PC-3 (cell line): ENCODE measurements around the gene HFM1. TPM values are rescaled to one million over a fixed set of nuclear protein-coding genes. Genes with fewer than 3 reads are reported as not detected.

Experiments
- ATAC-seq: fragments of 200-7000 bp; cut with Tn5 transposase; 2 replicates; pipeline ENCODE4 v1.9.1; 2020; ENCODE audit warnings: mild to moderate bottlenecking, moderate library complexity
- BruUV-seq: library from RNA; stranded (reverse); fragments of 400-500 nt; replicated peaks from 2 replicates; lab custom pipeline; 2021; lab: Mats Ljungman, UMichigan
- CTCF ChIA-PET: fragments of 300-600 bp; sonication (Branson Sonifier 250); formaldehyde crosslinking; loops from one replicate; lab custom pipeline; 2022; ENCODE audit warnings: antibody characterized with exemption; lab: Charles Lee
- POLR2A ChIA-PET: fragments of 300-600 bp; sonication (Branson Sonifier 250); formaldehyde crosslinking; loops from one replicate; lab custom pipeline; 2022; ENCODE audit warnings: antibody characterized with exemption; ENCODE audit not compliant: unreplicated experiment; lab: Charles Lee
- DNase-seq: peaks from one replicate; pipeline ENCODE4 v3.0.0-alpha.2; 2015
- H2AFZ ChIP-seq: fragments of 300-600 bp; sonication (generic); 2 replicates; pipeline ENCODE4 v1.6.0; 2016; ENCODE audit warnings: antibody characterized with exemption, low read length
- H3F3A ChIP-seq: fragments of 300-600 bp; sonication (generic); one replicate; pipeline ENCODE4 v1.6.0; 2017; ENCODE audit warnings: antibody characterized with exemption, low read length, control low read depth, mild to moderate bottlenecking; ENCODE audit not compliant: unreplicated experiment
- H3K27ac ChIP-seq: fragments of 300-600 bp; sonication (generic); 2 replicates; pipeline ENCODE4 v1.5.1; 2016; ENCODE audit warnings: mild to moderate bottlenecking, low read length
- H3K27me3 ChIP-seq: fragments of 300-600 bp; sonication (generic); 2 replicates; pipeline ENCODE4 v1.6.1; 2016; ENCODE audit warnings: low read length, mixed read lengths
- H3K36me3 ChIP-seq: fragments of 300-600 bp; sonication (generic); 2 replicates; pipeline ENCODE4 v1.6.1; 2016; ENCODE audit warnings: low read depth, mixed run types, low read length, mixed read lengths
- H3K4me1 ChIP-seq: fragments of 300-600 bp; sonication (generic); 2 replicates; pipeline ENCODE4 v1.5.1; 2016; ENCODE audit warnings: low read length; ENCODE audit not compliant: insufficient read depth
- H3K4me2 ChIP-seq: fragments of 300-600 bp; sonication (generic); 2 replicates; pipeline ENCODE4 v1.6.0; 2016; ENCODE audit warnings: low read length
- H3K4me3 ChIP-seq: fragments of 300-600 bp; sonication (generic); 2 replicates; pipeline ENCODE4 v1.5.1; 2016; ENCODE audit warnings: mild to moderate bottlenecking, low read length, mixed read lengths
- H3K79me2 ChIP-seq: fragments of 300-600 bp; sonication (generic); 2 replicates; pipeline ENCODE4 v1.6.1; 2017; ENCODE audit warnings: low read length, mixed read lengths
- H3K9ac ChIP-seq: fragments of 300-600 bp; sonication (generic); 2 replicates; pipeline ENCODE4 v1.6.0; 2016; ENCODE audit warnings: mild to moderate bottlenecking, low read length
- H3K9me2 ChIP-seq: fragments of 300-600 bp; sonication (generic); replicated peaks from 2 replicates; pipeline ENCODE4 v1.6.1; 2016; ENCODE audit warnings: mixed run types, low read length, mixed read lengths
- H3K9me3 ChIP-seq: fragments of 300-600 bp; sonication (generic); 2 replicates; pipeline ENCODE4 v1.6.1; 2016; ENCODE audit warnings: low read length, mixed read lengths
- H4K20me1 ChIP-seq: fragments of 300-600 bp; sonication (generic); 2 replicates; pipeline ENCODE4 v1.6.1; 2016; ENCODE audit warnings: low read length, mixed read lengths
- EZH2 ChIP-seq: fragments of 300-600 bp; sonication (generic); IDR thresholded peaks from one replicate; pipeline ENCODE4 v1.6.1; 2017; ENCODE audit warnings: antibody characterized with exemption, mild to moderate bottlenecking, low read length; ENCODE audit not compliant: unreplicated experiment
- EZH2phosphoT487 ChIP-seq: fragments of 300-600 bp; sonication (generic); IDR thresholded peaks from 2 replicates; pipeline ENCODE4 v1.6.1; 2018; ENCODE audit warnings: mild to moderate bottlenecking, antibody characterized with exemption, low read length, borderline replicate concordance
- intact Hi-C: fragments of 100-400 bp; cut with micrococcal nuclease; formaldehyde crosslinking; loops from 2 replicates; pipeline ENCODE4 v1.9.0; 2023
- total RNA-seq: library from RNA; depleted of rRNA; stranded (reverse); fragments of >200 nt; gene quantifications from 2 replicates; pipeline ENCODE4 v1.2.3, GENCODE V29; 2014
- TF ChIP-seq, protein P1 (sequence below): fragments of 300-600 bp; sonication (generic); conservative IDR thresholded peaks from 2 replicates; pipeline ENCODE4 v1.5.1; 2017; ENCODE audit warnings: antibody characterized with exemption, low read depth, mild to moderate bottlenecking, low read length

HFM1 gene
- total RNA-seq, 1 experiment from 2014 or later = not detected

DNA sequence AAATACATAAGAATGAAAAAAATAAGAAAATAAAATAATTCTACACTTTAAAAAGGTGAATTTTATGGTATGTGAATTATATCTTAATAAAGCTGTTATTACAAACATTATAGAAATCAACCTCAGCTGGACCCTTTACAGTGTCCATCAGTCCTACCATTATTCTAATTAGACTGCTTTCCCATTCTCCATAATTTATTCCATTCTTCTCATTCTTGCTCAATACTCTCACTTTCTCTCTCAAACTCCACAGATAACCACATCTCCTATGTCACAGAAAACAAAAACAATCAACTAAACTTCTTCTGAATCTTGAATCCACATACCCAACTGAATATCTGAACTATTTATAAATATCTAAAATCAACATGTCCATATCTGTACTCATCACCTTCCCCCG lies 11.6 kb downstream of the HFM1 start:
- Histone ChIP-seq H3K4me2 (no peak overlapping the region), H2AFZ (no peak overlapping the region), H3K9ac (no peak overlapping the region), H3K4me1 (no peaks in the 10 kb centered on the region), H3K9me2 (no peaks in the 10 kb centered on the region), H3K27me3 (peaks cover 25% of the 10 kb centered on the region), H3K27ac (no peak overlapping the region), H3K79me2 (no peaks in the 10 kb centered on the region), H3K9me3 (no peaks in the 10 kb centered on the region), H3K36me3 (no peaks in the 10 kb centered on the region), H3K4me3 (no peak overlapping the region), H3F3A (no peaks in the 10 kb centered on the region), H4K20me1 (no peaks in the 10 kb centered on the region)
- BruUV-seq = no TSS peak
- ChIA-PET POLR2A (no interaction called here), CTCF (no interaction called here)
- ATAC-seq (no peak), DNase-seq (no peak)
- intact Hi-C loops = no loop called here
- TF ChIP-seq, protein P1, sequence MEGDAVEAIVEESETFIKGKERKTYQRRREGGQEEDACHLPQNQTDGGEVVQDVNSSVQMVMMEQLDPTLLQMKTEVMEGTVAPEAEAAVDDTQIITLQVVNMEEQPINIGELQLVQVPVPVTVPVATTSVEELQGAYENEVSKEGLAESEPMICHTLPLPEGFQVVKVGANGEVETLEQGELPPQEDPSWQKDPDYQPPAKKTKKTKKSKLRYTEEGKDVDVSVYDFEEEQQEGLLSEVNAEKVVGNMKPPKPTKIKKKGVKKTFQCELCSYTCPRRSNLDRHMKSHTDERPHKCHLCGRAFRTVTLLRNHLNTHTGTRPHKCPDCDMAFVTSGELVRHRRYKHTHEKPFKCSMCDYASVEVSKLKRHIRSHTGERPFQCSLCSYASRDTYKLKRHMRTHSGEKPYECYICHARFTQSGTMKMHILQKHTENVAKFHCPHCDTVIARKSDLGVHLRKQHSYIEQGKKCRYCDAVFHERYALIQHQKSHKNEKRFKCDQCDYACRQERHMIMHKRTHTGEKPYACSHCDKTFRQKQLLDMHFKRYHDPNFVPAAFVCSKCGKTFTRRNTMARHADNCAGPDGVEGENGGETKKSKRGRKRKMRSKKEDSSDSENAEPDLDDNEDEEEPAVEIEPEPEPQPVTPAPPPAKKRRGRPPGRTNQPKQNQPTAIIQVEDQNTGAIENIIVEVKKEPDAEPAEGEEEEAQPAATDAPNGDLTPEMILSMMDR = no peak
- TF ChIP-seq EZH2 (no peak), EZH2phosphoT487 (no peak)

DNA sequence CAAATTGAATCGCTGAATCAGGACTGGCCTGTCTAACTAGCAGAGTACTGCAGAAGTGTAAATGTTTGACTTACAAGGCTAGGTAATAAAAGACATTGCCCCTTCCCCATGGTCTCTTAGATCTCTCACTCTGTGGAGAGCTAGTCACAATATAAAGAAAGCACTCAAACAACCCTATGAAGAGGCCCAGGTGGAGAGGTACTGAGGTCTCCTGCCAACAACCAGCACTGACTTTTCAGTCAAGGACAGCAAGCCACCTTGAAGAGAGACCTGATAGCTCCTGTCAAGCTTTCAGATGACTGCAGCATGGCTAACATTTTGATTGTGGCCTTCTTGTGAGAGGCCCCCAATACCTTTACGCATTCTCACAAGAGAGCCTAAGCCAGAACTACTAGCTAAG lies 18.5 kb downstream of the HFM1 start:
- Histone ChIP-seq H3K9ac (no peak overlapping the region), H2AFZ (no peak overlapping the region), H3K9me2 (no peaks in the 10 kb centered on the region), H3K27ac (no peak overlapping the region), H3K36me3 (no peaks in the 10 kb centered on the region), H3K79me2 (no peaks in the 10 kb centered on the region), H3K9me3 (no peaks in the 10 kb centered on the region), H3K4me2 (no peak overlapping the region), H3K4me1 (no peaks in the 10 kb centered on the region), H3K27me3 (peaks cover 35% of the 10 kb centered on the region), H4K20me1 (no peaks in the 10 kb centered on the region), H3F3A (no peaks in the 10 kb centered on the region), H3K4me3 (no peak overlapping the region)
- intact Hi-C loops = no loop called here
- DNase-seq (no peak), ATAC-seq (no peak)
- TF ChIP-seq, protein P1 = no peak
- TF ChIP-seq EZH2phosphoT487 (no peak), EZH2 (no peak)
- ChIA-PET POLR2A (no interaction called here), CTCF (no interaction called here)
- no TSS peak for BruUV-seq

DNA sequence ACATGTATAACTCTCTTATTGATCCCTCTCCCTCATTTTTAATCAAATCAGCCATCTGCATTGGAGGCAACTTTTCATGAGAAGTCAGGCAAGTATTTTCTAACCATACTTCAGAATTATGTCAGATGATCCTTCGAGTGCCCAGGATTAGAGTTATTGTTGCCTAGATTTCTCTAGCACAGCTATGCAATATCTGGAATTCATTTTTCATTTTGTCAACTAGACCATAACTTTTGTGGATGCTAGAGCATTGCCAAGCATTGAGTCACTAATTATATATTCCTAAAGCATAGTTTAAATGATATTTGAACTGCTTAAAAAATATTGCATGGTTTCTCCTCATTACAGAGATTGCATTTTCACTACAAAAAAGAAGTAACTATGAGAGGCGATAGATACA lies 21.2 kb downstream of the HFM1 start:
- Histone ChIP-seq H3K9me3 (no peaks in the 10 kb centered on the region), H3K36me3 (no peaks in the 10 kb centered on the region), H3F3A (no peaks in the 10 kb centered on the region), H4K20me1 (no peaks in the 10 kb centered on the region), H3K4me1 (no peaks in the 10 kb centered on the region), H3K9me2 (no peaks in the 10 kb centered on the region), H2AFZ (no peak overlapping the region), H3K4me2 (no peak overlapping the region), H3K9ac (no peak overlapping the region), H3K27me3 (peaks cover 40% of the 10 kb centered on the region), H3K27ac (no peak overlapping the region), H3K4me3 (no peak overlapping the region), H3K79me2 (no peaks in the 10 kb centered on the region)
- intact Hi-C loops = no loop called here
- no peak for DNase-seq
- TF ChIP-seq EZH2phosphoT487 (no peak), EZH2 (no peak)
- TF ChIP-seq, protein P1 = no peak
- ChIA-PET POLR2A (interaction anchor here (0.6 kb wide), 1 partner anchor 19 kb away, joined by 7 read pairs; no protein-coding TSS in a partner anchor), CTCF (no interaction called here)
- ATAC-seq = no peak
- BruUV-seq = no TSS peak
